Measurements from ENCODE around the gene CHRND. TPM values are rescaled to one million over a fixed set of nuclear protein-coding genes. Genes with fewer than 3 reads are reported as not detected.

Gene CHRND
- total RNA-seq, 2 experiments from 2014 or later: not detected

DNA sequence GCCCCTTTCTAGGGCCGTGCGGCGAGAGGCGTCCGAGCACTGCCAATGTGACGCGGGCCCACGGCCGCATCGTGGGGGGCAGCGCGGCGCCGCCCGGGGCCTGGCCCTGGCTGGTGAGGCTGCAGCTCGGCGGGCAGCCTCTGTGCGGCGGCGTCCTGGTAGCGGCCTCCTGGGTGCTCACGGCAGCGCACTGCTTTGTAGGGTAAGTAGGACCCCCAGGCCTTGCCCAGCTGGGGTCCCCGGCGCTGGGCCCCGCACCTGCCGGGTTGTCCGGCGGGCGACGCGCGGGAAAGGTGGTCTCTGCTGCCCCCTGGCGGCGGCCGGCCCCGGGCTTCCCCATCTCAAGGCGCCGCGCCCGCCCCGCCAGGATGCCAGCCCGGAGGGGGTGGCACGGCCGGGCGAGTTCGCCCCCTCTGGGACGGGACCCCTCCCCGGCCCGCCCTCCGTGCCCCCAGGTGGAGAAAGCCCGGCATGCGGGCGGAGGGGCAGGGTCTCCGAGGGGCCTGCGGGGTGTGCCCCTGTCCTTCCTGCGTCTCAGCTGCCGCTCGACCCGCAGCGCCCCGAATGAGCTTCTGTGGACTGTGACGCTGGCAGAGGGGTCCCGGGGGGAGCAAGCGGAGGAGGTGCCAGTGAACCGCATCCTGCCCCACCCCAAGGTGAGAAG is 3.9 kb upstream of the CHRND start:
- TF ChIP-seq CTCF (IDR thresholded peaks at IDR 0.05): peak; percentile 94
- H3K9me3 Mint-ChIP-seq: no peaks in the 10 kb centered on the region
- no peak overlapping the region for H3K27ac Mint-ChIP-seq
- peaks cover 37% of the 10 kb centered on the region for H3K27me3 Mint-ChIP-seq
- peak; percentile 74 for DNase-seq
- H3K4me1 Mint-ChIP-seq (ENCODE audit: low read depth): peaks cover 6% of the 10 kb centered on the region
- intact Hi-C loops (cut with micrococcal nuclease): loop anchor here (5.0 kb wide), 1 partner anchor 75 kb away; no protein-coding TSS in a partner anchor
- ATAC-seq: peak; percentile 58
- POLR2A ChIA-PET: no interaction called here
- CTCF ChIA-PET: interaction anchor here (0.6 to 2.2 kb wide), 24 partner anchors 9 to 622 kb away, joined by 3 to 18 read pairs (median 4); partner anchors contain the start of gene ALPI
- no peaks in the 10 kb centered on the region for H3K36me3 Mint-ChIP-seq (ENCODE audit: low read depth)
- H3K4me3 Mint-ChIP-seq: no peak overlapping the region

DNA sequence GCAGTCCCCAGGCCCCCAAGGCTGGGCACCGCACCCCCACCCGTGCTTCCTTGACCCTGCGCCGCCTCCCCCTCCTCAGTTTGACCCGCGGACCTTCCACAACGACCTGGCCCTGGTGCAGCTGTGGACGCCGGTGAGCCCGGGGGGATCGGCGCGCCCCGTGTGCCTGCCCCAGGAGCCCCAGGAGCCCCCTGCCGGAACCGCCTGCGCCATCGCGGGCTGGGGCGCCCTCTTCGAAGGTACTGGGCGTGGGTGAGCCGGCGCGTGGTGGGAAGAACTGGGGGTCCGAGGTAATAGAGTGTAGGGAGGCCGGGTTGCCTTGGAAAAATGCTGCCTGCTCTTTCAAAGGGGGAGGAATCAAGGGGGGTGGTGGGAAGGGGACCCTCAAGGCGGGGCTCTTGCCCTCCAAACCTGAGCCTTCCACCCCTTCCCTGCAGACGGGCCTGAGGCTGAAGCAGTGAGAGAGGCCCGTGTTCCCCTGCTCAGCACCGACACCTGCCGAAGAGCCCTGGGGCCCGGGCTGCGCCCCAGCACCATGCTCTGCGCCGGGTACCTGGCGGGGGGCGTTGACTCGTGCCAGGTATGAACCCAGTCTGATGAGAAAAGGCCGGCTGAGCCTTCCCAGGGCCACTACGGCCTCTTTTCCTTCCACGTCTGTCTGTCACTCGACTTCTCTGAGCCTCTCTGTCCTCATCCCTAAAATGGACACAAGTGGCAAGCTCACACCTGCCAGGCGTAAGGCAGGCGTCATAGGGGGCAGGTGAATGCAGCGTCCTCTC is 3.1 kb upstream of the CHRND start:
- Mint-ChIP-seq H3K36me3 (ENCODE audit: low read depth) (no peaks in the 10 kb centered on the region), H3K9me3 (no peaks in the 10 kb centered on the region), H3K4me3 (no peak overlapping the region), H3K27me3 (peaks cover 39% of the 10 kb centered on the region), H3K27ac (no peak overlapping the region), H3K4me1 (ENCODE audit: low read depth) (peaks cover 6% of the 10 kb centered on the region)
- ChIA-PET CTCF (interaction anchor here (0.6 to 2.2 kb wide), 21 partner anchors 9 to 623 kb away, joined by 3 to 18 read pairs (median 5); partner anchors contain the start of gene ALPI), POLR2A (interaction anchor here (1.0 kb wide), 1 partner anchor 11 kb away, joined by 3 read pairs; no protein-coding TSS in a partner anchor)
- ATAC-seq (no peak), DNase-seq (no peak)
- no peak for TF ChIP-seq CTCF (IDR thresholded peaks at IDR 0.05)
- intact Hi-C loops (cut with micrococcal nuclease): loop anchor here (5.0 kb wide), 1 partner anchor 76 kb away; no protein-coding TSS in a partner anchor

GRCh38 chr2:232523402-232523681 is 2.6 kb upstream of the CHRND start:
- Mint-ChIP-seq H3K27ac (no peak overlapping the region), H3K36me3 (ENCODE audit: low read depth) (no peaks in the 10 kb centered on the region), H3K27me3 (peaks cover 42% of the 10 kb centered on the region), H3K9me3 (no peaks in the 10 kb centered on the region), H3K4me3 (no peak overlapping the region), H3K4me1 (ENCODE audit: low read depth) (peaks cover 7% of the 10 kb centered on the region)
- ChIA-PET CTCF (interaction anchor here (0.9 to 1.5 kb wide), 5 partner anchors 9 to 76 kb away, joined by 3 to 14 read pairs (median 3); no protein-coding TSS in a partner anchor), POLR2A (interaction anchor here (1.0 kb wide), 1 partner anchor 11 kb away, joined by 3 read pairs; no protein-coding TSS in a partner anchor)
- DNase-seq (no peak), ATAC-seq (no peak)
- TF ChIP-seq CTCF (IDR thresholded peaks at IDR 0.05): no peak
- intact Hi-C loops (cut with micrococcal nuclease): loop anchor here (5.0 kb wide), 1 partner anchor 76 kb away; no protein-coding TSS in a partner anchor

- Mint-ChIP-seq H3K4me1 (ENCODE audit: low read depth) (peaks cover 13% of the 10 kb centered on the region), H3K27ac (no peak overlapping the region), H3K27me3 (peaks cover 45% of the 10 kb centered on the region), H3K9me3 (no peaks in the 10 kb centered on the region), H3K4me3 (no peak overlapping the region), H3K36me3 (ENCODE audit: low read depth) (no peaks in the 10 kb centered on the region)
- peak; percentile 70 for ATAC-seq
- peak; percentile 62 for DNase-seq
- intact Hi-C loops (cut with micrococcal nuclease): loop anchor here (5.0 kb wide), 1 partner anchor 77 kb away; no protein-coding TSS in a partner anchor
- CTCF ChIA-PET: interaction anchor here (0.9 to 1.5 kb wide), 5 partner anchors 8 to 77 kb away, joined by 3 to 14 read pairs (median 3); no protein-coding TSS in a partner anchor
- peak; percentile 16 for TF ChIP-seq CTCF (IDR thresholded peaks at IDR 0.05)
- POLR2A ChIA-PET: interaction anchor here (1.0 kb wide), 1 partner anchor 10 kb away, joined by 3 read pairs; no protein-coding TSS in a partner anchor
Measured at GRCh38 chr2:232523682-232524597, 2.0 kb upstream of the CHRND start.
